DMS79 (cell line): Measurements from ENCODE around the gene EDA.

ENCODE experiments used
- DNase-seq: peaks from one replicate; lab custom pipeline; 2025; lab: John Stamatoyannopoulos, UW

Gene EDA

GRCh38 chrX:69615779-69616456, at the start of gene EDA:
EDA (plus strand) TSS chrX:69616113.
- peak; percentile 66 for DNase-seq

DNA sequence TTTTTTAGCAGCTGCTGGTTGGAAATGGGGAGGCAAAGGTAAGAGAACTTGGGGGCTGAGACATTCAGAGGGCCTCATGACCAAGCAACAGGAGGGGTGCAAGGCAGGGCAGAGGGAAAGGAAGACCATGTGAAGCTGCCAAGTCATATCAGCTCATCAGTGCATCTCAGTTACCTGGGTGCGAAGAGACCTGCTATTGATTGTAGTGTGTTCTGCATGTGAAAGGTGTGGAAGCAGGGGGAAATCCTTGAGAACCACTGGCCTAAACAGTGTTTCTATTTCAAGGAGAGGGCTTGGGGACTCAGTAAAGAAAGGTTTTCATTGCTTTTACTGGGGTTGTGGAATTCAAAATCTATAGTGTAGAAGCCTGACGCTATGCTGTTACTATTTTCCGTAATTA, 47.1 kb upstream of the EDA start:
- DNase-seq, result no peak

DNA sequence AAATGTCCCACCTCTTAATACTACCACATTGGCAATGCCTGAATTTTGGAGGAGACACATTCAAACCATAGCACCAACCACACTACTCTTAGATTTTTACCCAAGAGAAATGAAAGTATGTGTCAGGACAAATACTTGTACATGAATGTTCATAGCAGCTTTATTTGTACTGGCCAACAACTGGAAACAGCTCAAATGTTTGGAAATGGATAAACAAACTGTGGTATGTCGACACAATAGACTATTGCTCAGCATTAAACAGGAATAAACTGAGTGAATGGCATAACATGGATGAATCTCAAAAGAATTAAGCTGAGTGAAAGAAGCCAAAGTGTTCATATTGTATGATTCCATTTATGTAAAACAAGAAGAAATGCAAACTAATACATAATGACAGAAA, 18.5 kb upstream of the EDA start:
- DNase-seq, result no peak

DNA sequence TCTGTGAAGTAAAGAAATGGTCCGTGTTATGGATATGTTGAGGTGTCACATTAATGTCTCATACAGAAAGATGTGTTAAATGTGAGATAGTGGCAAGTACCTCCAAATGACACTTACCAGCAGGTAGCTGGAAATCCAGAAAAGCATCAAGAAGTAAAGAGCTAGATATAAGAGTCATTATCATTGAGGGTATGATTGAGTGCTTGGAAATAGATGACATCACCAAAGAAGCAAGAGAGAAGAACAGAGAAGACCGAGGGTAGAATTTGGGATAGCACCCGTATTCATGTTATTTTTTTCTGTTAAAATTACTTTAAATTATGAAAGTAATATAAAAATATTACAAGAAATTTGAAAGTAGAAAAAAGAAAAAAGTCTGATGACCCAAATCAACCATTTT, 15.7 kb upstream of the EDA start:
- DNase-seq, result no peak

DNA sequence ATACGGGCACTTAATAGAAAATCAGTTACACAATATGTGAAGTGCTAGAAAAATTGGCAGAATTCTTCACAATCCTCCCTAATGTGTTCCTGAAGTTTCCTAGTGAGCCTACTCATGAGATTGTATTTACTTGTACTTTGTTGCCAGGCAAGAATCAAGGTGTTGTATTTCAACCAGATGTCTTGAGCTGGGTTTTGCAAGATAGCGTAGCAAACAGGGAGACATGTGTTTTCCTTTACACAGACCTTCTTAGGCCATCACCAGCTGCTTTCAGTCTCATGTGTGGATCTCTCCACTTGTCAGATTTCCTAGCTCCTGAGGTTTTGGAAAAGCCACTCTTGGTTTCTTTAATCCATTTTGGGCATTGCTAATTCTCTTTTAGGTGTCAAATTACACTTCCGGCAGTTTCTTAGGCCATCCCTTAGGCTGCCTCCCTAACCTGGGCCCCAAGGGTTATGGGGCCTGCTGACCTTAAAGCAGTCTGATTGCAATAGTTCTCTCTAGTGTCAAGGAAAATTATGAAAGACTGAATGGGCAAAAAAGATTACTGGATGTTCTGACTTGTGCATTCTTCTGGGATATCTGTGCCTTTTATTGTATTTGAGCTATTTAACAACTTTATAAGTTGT, 12.2 kb upstream of the EDA start:
- no peak for DNase-seq

DNA sequence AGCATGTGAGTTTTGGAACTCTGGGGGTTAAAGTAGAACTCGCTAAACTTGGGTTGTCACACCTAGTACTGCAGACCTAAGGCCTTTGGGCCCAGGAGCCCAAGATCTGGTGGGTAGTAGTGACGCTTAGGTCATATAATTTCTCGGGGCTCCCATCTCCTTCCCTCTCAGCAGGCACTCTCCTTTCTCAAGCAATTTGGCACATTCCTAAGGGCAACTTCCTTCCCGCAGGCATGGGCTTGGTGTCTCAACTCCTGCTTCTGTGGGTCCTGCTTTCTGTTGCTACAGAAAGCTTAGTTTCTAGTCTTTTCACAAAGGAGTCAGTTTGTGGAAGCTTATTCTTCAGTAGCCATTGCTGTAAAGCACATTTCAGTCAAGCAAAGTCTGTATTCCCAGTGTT, 10.4 kb upstream of the EDA start:
- DNase-seq, result no peak

DNA sequence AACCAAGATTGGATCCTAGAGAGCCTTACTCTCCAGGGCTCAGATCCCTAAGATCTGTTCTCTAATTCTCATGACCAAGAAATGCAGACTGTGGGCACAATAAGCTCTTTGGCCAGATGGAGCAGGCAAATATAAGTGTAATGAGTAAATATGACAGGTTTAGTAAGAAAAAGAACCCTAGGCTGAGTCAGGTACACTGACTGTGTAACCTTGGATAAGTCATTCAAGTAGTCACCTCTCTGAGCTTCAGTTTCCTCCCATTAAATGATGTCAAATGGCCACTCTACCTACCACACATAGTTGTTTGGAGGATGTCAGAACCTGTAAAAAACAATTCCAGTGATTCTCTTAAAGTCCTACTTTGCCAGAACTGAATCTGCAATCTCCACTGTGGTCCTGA, 8.3 kb upstream of the EDA start:
- DNase-seq, result no peak

DNA sequence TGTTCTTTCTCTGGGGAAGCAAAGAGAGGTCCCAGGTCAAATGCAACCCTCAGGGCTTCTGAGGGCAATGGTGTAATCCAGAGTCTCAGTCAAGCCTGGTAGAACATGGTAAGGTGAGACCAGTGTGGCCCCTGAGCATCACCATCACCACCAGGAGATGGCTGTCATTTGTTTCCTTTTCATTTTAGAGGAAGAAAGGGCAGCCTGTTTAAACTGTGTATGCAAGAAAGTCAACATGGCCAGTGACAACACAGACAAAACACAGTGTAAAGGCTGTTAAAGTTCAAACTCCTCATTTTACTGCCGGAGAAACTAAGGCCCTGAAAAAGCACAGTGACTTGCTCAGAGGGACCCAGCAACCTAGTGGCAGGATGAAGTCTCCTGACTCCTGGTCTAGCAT, 2.0 kb upstream of the EDA start:
- no peak for DNase-seq

DNA sequence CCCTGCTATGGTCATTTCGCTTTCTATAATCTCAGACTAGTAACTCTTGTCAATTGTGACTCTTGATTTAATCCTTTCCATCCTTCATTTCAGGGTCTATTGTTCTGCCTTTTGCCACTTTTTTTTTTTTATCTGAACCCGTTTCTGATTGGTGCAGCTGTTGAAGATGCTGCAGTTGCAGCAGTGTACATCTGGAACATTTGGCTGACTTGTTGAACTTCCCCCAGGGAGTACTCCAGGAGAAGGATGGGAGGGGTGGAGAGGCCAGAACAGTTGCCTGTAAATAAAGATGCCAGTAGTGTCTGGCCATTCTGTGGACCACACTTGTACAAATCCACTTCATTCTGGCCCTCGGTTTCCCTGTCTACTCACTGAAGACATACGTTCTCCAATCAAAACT, 1.0 kb upstream of the EDA start:
- no peak for DNase-seq

DNA sequence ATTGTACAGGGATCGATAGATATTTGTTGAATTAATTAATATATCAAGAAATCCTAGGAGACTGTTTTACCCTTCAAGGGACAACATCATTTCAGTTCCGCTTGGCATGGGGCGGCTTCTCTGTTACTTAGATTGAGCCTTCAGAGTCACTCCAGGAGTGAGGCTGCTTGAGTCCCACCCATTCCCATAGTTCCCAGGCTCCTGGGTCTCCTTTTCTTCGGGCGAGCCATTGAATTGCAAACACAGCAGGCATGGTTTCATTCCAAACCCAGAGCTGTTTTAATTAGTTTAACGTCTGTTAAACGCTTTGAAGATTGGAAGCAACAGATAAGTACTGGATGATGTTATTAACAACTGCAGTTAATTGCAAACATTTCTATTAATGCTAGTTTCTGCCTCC, 571 bp upstream of the EDA start:
- no peak for DNase-seq

DNA sequence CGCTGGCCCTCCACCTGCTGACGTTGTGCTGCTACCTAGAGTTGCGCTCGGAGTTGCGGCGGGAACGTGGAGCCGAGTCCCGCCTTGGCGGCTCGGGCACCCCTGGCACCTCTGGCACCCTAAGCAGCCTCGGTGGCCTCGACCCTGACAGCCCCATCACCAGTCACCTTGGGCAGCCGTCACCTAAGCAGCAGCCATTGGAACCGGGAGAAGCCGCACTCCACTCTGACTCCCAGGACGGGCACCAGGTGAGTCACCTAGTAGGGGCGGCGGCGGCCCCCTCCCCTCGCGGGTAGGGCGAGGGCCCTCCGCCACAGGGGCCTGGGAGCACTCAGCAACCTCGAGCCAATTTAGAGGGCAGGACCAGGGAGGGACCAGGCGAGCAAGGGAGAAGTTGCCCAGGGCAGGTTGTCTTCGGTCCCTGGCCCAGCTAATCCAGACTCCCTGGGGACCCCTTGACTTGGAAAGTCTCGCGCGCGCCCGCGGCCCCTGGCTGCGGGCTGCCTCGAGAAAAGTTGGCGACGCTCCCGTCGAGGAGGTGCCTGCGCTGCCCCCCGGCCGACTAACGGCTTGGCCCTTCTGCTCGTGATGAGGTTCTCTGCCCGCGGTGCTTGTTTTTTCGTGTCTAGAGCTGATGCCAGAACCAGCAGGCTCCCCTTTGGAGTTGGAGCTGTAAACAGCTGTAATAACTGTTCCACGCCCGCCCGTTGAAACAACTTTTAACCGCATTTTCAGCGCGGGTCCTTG, 717 bp downstream of the EDA start:
- no peak for DNase-seq

DNA sequence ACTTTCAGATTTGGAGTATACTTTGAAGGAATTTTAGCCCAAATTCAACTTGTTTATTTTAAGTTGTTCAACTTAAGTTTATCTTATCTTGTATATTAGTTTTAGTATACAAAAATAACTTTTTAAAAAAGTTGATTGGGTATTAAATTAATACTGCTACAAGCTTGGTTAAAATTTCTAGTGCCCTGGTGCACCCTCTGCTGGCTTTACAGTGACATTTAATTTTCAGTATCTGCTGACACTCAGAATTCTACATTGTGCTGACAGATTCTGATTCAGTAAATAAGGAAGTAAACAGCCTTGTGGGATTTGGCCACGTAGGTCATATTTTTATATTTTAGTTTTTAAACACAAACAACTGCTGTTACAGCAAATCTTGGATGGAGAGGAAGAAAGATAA, 2.9 kb downstream of the EDA start:
- no peak for DNase-seq

DNA sequence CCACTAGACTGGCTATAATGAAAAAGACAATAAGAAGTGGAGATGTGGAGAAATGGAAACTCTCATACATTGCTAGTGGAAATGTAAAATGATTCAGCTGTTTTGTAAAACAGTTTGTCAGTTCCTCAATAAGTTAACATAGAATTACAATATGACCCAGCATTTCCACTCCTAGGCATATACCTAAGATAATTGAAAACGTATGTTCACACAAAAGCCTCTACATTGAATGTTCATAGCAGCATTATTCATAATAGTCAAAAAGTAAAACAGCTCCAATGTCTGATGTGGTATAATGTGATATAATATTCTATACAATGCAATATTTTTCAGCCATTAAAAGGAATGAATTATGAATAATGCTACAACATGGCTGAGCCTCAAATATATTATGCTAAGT, 10.2 kb downstream of the EDA start:
- no peak for DNase-seq

- DNase-seq, result no peak
These were observed 11.8 kb downstream of the EDA start for GRCh38 chrX:69627744-69628143.

- no peak for DNase-seq
These were observed 14.2 kb downstream of the EDA start for GRCh38 chrX:69630147-69630546.

DNA sequence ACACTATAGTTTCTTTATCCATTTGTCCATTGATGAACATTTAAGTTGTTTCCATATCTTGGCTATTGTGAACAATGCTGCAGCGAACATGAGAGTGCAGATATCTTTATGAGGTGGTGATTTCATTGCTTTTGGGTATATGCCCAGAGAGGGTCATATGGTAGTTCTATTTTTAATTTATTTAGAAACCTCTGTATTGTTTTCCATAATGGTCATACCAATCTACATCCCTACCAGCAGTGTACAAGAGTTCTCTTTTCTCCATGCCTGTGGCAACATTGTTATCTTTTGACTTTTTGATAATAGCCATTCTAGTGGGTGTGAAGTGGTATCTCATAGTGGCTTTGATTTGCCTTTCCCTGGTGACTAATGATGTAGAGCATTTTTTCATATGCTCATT, 48.8 kb downstream of the EDA start:
- no peak for DNase-seq

DNA sequence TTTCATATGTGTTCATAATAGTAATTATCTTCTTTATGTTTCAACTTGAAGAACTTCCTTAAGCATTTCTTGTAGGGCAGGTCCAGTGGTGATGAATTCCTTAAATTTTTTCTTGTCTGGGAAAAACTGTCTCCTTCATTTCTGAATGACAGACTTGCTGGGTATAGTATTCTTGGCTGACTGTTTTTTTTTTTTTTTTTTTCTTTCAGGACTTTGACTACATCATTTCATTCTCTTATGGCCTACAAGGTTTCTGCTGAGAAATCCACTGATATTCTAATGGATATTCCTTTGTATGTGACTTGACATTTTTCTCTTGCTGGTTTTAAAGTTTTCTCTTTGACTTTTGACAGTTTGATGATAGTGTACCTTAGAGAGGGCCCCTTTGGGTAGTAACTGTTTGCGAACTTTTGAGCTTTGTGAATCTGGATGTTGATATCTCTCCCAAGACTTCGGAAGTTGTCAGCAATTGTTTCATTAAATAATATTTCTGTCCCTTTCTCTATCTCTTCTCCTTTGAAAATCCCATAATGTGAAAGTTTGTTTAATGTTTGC, 54.2 kb downstream of the EDA start:
- DNase-seq, result no peak

DNA sequence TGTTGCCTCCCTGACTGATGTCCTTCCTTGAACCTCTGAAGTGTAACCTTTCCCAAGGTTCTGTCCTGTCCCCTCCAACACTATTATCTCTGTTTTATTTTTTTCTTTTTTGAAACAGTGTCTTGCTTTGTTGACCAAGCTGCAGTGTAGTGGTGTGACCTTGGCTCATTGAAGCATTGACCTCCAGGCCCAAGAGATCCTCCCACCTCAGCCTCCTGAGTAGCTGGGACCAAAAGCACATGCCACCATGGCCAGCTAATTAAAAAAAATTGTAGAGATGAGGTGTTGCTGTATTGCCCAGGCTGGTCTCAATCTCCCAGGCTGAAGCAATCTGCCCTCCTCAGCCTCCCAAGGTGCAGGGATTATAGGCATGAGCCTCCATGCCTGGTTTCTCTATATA, 59.0 kb downstream of the EDA start:
- no peak for DNase-seq

GRCh38 chrX:69705818-69706217, 89.9 kb downstream of the EDA start:
- no peak for DNase-seq

DNA sequence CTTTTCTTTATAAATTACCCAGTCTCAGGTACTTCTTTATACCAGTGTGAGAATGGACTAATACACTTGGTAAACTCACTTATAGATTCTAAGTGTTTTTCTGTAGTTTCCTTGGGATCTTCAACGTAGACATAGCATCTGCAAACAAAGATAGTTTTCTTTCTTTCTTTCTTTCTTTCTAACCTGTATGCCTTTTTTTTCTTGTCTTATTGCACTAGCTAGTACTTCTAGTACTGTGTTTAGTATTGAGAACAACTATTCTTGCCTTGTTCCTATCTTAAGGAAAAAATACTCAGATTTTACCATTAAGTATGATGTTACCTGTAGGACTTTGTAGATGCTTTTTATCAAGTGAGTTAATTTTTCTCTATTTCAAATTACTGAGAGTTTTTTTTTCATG, 102.2 kb downstream of the EDA start:
- no peak for DNase-seq

DNA sequence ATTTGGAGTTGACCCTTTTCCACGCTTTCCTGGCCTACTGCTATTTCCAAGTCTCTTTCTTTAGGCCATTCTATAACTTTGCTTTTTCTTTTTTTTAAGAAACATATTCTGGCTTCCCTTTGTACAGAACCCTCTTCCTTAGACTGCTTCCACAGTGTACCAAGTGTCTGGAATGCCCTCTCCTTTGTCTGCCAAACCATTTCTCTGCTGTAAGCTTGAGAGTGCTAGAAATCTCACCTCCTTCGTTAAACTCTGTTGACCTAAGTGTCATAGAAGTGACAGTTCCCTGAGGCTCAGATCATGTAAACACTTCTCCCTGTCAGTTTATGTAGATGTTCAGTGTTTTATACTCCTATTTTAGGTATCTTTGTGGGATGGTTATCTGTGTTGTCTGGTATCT, 108.4 kb downstream of the EDA start:
- DNase-seq, result no peak

- DNase-seq, result no peak
These were observed 124.4 kb downstream of the EDA start for GRCh38 chrX:69740317-69740716.

DNA sequence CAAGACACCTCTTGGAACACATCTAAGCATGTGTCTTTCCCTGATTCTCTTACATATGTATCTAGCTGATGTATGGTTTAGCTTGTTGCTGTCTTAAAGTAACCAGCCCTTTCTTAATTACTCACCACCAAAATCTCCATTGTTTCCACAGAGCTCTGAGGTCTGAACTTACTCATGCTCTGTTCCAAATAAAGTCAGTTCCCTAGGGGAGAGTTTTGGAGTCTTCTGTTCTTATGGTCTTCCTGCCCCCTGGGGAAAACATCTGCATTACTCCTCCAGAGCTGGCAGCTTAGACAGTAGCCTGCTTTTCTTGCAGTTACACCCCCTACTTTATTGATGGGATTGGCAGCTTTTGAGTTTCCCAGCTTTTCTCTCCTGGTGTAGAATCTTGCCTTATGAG, 125.8 kb downstream of the EDA start:
- DNase-seq, result no peak
